ENCODE results near the gene TUBA8. TPM values are rescaled to one million over a fixed set of nuclear protein-coding genes. Genes with fewer than 3 reads are reported as not detected.
"Not testable (repeated sequence)": the region's sequence is repeated elsewhere in the genome, so short reads cannot be mapped to it uniquely, and the experiment has no call there.

Gene TUBA8
- total RNA-seq, 4 donors from 2014 or later: 5.0 to 12.3 (median 6.3) TPM

DNA sequence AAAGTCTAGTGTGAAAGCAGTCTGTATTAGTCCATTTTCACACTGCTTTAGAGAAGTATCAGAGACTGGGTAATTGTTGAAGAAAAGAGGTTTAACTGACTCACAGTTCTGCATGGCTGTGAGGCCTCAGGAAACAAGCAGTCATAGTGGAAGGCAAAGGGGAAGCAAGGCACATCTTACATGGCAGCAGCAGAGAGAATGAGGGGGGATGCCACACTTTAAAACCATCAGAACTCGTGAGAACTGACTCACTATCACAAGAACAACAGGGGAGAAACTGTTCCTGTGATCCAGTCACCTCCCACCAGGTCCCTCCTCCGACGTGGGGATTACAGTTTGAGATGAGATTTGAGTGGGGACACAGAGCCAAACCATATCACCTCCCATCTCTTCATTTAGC, 13.8 kb upstream of the TUBA8 start:
- H3K9me3 ChIP-seq: no peaks in the 10 kb centered on the region
- H3K4me3 ChIP-seq: no peak overlapping the region
- peaks cover 0 to 19% (median 0%) of the 10 kb centered on the region in 3 donors for H3K36me3 ChIP-seq
- H3K27me3 ChIP-seq: no peaks in the 10 kb centered on the region
- TF ChIP-seq POLR2A (IDR thresholded peaks at IDR 0.05): no peak
- TF ChIP-seq EP300 (IDR thresholded peaks at IDR 0.05): no peak
- no peak for DNase-seq (ENCODE audit: low spot score in 2 of 2)
- WGBS, 2 donors: 72 to 75% methylated on average over 3 of the region's 3 CpGs
- H3K27ac ChIP-seq: no peak overlapping the region
- H3K4me1 ChIP-seq: peaks cover 0 to 19% (median 3%) of the 10 kb centered on the region in 4 donors

DNA sequence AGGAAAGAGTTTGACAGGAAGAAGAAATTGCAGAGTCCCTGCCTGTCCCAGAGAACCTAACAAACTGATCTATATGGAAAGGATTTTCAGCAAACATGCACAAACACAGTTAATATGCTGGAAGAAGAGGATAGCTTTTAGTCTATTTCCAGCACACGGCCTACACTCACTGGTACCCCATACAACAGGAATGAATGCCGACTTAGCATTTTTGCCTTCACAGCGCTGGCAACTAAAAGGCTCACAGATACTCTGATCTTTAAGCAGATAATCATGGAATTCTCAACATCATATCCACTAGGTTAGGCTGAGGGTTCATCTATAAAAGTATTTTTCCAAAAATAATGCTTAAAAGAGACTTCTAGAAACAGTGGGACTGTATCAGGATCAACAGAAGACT, 9.8 kb upstream of the TUBA8 start:
- Histone ChIP-seq H3K9me3 (no peaks in the 10 kb centered on the region), H3K36me3 (peaks cover 0 to 31% (median 0%) of the 10 kb centered on the region in 3 donors), H3K4me3 (no peak overlapping the region), H3K27ac (no peak overlapping the region), H3K27me3 (no peaks in the 10 kb centered on the region), H3K4me1 (peaks cover 0 to 2% (median 0%) of the 10 kb centered on the region in 4 donors)
- 82 to 87% methylated on average over 3 of the region's 3 CpGs for WGBS, 2 donors
- no peak for TF ChIP-seq POLR2A (IDR thresholded peaks at IDR 0.05)
- TF ChIP-seq, protein P1, sequence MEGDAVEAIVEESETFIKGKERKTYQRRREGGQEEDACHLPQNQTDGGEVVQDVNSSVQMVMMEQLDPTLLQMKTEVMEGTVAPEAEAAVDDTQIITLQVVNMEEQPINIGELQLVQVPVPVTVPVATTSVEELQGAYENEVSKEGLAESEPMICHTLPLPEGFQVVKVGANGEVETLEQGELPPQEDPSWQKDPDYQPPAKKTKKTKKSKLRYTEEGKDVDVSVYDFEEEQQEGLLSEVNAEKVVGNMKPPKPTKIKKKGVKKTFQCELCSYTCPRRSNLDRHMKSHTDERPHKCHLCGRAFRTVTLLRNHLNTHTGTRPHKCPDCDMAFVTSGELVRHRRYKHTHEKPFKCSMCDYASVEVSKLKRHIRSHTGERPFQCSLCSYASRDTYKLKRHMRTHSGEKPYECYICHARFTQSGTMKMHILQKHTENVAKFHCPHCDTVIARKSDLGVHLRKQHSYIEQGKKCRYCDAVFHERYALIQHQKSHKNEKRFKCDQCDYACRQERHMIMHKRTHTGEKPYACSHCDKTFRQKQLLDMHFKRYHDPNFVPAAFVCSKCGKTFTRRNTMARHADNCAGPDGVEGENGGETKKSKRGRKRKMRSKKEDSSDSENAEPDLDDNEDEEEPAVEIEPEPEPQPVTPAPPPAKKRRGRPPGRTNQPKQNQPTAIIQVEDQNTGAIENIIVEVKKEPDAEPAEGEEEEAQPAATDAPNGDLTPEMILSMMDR (IDR thresholded peaks at IDR 0.05): no peak
- no peak for TF ChIP-seq EP300 (IDR thresholded peaks at IDR 0.05)
- DNase-seq (ENCODE audit: low spot score in 2 of 2): no peak

DNA sequence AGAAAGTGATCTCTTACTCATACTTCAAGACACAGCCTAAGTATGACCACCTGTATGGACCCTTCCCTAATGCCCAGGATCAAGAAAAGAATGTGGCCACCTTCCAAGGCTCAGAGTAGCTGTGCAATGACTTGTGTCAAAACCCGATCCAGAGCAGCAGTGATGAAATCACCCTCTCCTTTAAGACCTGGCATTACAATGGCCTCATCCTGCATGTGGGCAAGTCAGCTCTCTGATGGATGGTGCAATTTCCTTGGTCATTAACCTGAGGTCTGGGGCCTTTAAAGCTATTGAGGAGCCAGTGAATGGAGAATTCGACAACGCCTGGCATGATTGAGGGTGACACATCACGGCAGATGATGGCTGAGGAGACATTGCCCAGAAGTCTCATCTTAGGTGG, 9.1 kb upstream of the TUBA8 start:
- Histone ChIP-seq H3K27ac (no peak overlapping the region), H3K4me3 (no peak overlapping the region), H3K4me1 (no peaks in the 10 kb centered on the region), H3K36me3 (peaks cover 0 to 31% (median 0%) of the 10 kb centered on the region in 3 donors), H3K9me3 (no peaks in the 10 kb centered on the region), H3K27me3 (no peaks in the 10 kb centered on the region)
- 78 to 79% methylated on average over 4 of the region's 4 CpGs for WGBS, 2 donors
- TF ChIP-seq EP300 (IDR thresholded peaks at IDR 0.05): no peak
- TF ChIP-seq, protein P1 (IDR thresholded peaks at IDR 0.05): no peak
- TF ChIP-seq POLR2A (IDR thresholded peaks at IDR 0.05): no peak
- DNase-seq (ENCODE audit: low spot score in 2 of 2): no peak

DNA sequence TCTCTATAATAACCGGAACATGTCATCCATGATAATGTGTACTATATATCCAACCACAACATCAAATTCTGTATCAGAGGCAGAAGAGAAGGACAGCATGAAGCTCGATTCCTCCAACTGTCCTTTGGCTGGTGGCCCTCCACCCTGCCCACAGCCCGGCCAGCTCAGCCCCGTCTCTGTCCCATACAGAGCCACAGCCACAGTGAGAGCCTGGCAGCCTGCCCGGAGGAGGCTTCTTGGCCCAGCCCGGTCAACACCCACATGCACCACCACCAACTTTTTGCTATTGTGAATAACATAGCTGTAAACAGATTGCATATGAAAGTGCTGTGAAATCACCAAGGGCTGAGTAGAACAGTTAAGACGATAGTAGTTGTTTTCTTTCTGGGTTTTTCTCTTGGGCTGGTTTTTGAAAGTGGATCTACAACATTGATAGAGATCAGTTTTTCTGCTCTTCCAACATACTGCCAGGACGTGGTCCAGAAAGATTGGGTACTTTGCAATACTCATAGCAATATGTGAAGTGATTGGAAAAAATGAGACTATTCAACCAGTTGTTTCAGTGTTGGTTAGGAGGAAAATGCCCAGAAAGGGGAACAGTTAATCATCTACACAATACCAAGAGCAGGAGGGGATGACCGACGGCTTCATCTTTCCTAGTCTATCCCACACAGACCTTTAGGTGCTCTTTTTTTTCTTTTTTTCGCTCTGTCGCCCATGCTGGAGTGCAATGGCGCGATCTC, 6.9 kb upstream of the TUBA8 start:
- WGBS, 2 donors: 81 to 86% methylated on average over 14 of the region's 14 CpGs
- H3K36me3 ChIP-seq: peaks cover 0 to 31% (median 0%) of the 10 kb centered on the region in 3 donors
- H3K9me3 ChIP-seq: no peaks in the 10 kb centered on the region
- H3K27ac ChIP-seq: no peak overlapping the region
- DNase-seq (ENCODE audit: low spot score in 2 of 2): no peak
- H3K4me3 ChIP-seq: no peak overlapping the region
- no peaks in the 10 kb centered on the region for H3K4me1 ChIP-seq
- TF ChIP-seq, protein P1 (IDR thresholded peaks at IDR 0.05): no peak
- peaks cover 0 to 9% of the 10 kb centered on the region in 2 donors for H3K27me3 ChIP-seq

DNA sequence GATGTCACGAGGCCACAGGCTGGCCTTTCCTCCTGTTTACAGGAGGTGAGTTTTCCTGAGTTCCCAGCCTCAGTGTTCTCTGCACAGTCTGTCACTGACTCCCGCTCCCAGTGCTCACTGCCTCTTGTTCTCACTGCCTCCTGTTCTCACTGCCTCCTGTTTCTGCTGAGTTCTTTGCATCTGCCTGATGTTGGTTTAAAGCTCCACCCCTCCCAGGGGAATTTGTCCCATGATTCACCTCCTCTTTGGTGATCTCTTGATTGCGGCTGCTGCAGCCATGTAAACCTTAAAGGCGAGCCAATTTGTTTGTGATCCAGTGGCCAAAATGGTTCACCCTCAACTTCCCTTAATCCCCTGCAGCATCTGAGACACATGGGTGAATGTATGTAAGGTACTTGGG, 6.0 kb upstream of the TUBA8 start:
- peaks cover 0 to 31% (median 0%) of the 10 kb centered on the region in 3 donors for H3K36me3 ChIP-seq
- DNase-seq (ENCODE audit: low spot score in 2 of 2): no peak
- no peaks in the 10 kb centered on the region for H3K9me3 ChIP-seq
- H3K4me1 ChIP-seq: no peaks in the 10 kb centered on the region
- peaks cover 0 to 12% of the 10 kb centered on the region in 2 donors for H3K27me3 ChIP-seq
- H3K4me3 ChIP-seq: no peak overlapping the region
- H3K27ac ChIP-seq: no peak overlapping the region
- TF ChIP-seq EP300 (IDR thresholded peaks at IDR 0.05) (no peak), POLR2A (IDR thresholded peaks at IDR 0.05) (no peak)
- TF ChIP-seq, protein P1 (IDR thresholded peaks at IDR 0.05): no peak
- 90 to 94% methylated on average over 4 of the region's 4 CpGs for WGBS, 2 donors

DNA sequence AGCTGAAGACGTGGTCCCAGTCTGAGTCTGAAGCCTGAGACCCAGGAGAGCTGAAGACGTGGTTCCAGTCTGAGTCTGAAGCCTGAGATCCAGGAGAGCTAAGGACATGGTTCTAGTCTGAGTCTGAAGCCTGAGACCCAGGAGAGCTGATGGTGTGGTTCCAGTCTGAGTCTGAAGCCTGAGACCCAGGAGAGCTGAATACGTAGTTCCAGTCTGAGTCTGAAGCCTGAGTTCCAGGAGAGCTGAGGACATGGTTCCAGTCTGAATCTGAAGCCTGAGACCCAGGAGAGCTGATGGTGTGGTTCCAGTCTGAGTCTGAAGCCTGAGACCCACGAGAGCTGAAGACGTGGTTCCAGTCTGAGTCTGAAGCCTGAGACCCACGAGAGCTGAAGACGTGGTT, 4.6 kb upstream of the TUBA8 start:
- not testable (repeated sequence) for DNase-seq (ENCODE audit: low spot score in 2 of 2); H3K27ac ChIP-seq; H3K9me3 ChIP-seq; H3K4me3 ChIP-seq
- H3K36me3 ChIP-seq: peaks cover 0 to 21% (median 0%) of the 10 kb centered on the region in 3 donors
- 92 to 93% methylated on average over 7 of the region's 7 CpGs for WGBS, 2 donors
- H3K4me1 ChIP-seq: peaks cover 0 to 14% (median 12%) of the 10 kb centered on the region in 4 donors
- H3K27me3 ChIP-seq: peaks cover 0 to 26% of the 10 kb centered on the region in 2 donors

DNA sequence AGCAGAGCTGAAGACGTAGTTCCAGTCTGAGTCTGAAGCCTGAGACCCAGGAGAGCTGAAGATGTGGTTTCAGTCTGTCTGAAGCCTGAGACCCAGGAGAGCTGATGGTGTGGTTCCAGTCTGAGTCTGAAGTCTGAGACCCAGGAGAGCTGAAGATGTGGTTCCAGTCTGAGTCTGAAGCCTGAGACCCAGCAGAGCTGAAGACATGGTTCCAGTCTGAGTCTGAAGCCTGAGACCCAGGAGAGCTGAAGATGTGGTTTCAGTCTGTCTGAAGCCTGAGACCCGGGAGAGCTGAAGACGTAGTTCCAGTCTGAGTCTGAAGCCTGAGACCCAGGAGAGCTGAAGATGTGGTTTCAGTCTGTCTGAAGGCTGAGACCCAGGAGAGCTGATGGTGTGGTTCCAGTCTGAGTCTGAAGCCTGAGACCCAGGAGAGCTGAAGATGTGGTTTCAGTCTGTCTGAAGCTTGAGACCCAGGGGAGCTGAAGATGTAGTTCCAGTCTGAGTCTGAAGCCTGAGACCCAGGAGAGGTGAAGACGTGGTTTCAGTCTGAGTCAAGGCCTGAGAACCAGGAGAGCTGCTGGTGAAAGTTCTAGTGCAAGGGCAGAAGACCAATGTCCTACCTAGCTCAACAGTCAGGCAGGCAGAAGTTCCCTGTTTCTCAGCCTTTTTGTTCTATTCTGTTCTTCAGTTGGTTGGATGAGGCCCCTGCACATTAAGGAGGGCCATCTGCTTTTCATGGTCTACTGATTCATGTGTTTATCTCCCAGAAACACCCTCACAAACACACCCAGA, 3.9 kb upstream of the TUBA8 start:
- not testable (repeated sequence) for H3K27ac ChIP-seq; DNase-seq (ENCODE audit: low spot score in 2 of 2); H3K4me3 ChIP-seq; H3K9me3 ChIP-seq
- Histone ChIP-seq H3K27me3 (peaks cover 0 to 34% of the 10 kb centered on the region in 2 donors), H3K4me1 (peaks cover 0 to 21% (median 16%) of the 10 kb centered on the region in 4 donors), H3K36me3 (peaks cover 0 to 13% (median 0%) of the 10 kb centered on the region in 3 donors)
- WGBS, 2 donors: 69 to 79% methylated on average over 4 of the region's 4 CpGs

All from tibial nerve (tissue), 4 donors.